H9 (cell line): ENCODE data around the gene CCDC9B. TPM values are rescaled to one million over a fixed set of nuclear protein-coding genes. Genes with fewer than 3 reads are reported as not detected.
A peak's percentile ranks its signal among the peaks of the same experiment; 100 is the strongest.

Experiments used
- DNase-seq: peaks from one replicate; pipeline ENCODE4 v3.0.0-alpha.2; 2017
- H2AFZ ChIP-seq: one replicate; pipeline ENCODE4 v1.6.1; 2013; ENCODE audit warnings: mild to moderate bottlenecking, low read length, control low read depth, moderate library complexity
- H2AK5ac ChIP-seq: 2 replicates; pipeline ENCODE4 v1.6.1; 2013; ENCODE audit warnings: low read length, control low read depth, mixed read lengths; ENCODE audit not compliant: insufficient read length
- H2BK120ac ChIP-seq: one replicate; pipeline ENCODE4 v1.6.1; 2013; ENCODE audit warnings: low read depth, mild to moderate bottlenecking, low read length, control low read depth, inconsistent platforms; ENCODE audit not compliant: poor library complexity, severe bottlenecking
- H2BK12ac ChIP-seq: 2 replicates; pipeline ENCODE4 v1.6.1; 2013; ENCODE audit warnings: low read length, control low read depth, mixed read lengths, low read depth; ENCODE audit not compliant: insufficient read length
- H2BK15ac ChIP-seq: 2 replicates; pipeline ENCODE4 v1.6.1; 2013; ENCODE audit warnings: low read depth, low read length, control low read depth
- H2BK20ac ChIP-seq: one replicate; pipeline ENCODE4 v1.6.1; 2013; ENCODE audit warnings: low read depth, mild to moderate bottlenecking, low read length, control low read depth, inconsistent platforms; ENCODE audit not compliant: poor library complexity, severe bottlenecking
- H2BK5ac ChIP-seq: 2 replicates; pipeline ENCODE4 v1.6.1; 2013; ENCODE audit warnings: low read length, control low read depth, mixed read lengths; ENCODE audit not compliant: insufficient read length
- H3K14ac ChIP-seq: 2 replicates; pipeline ENCODE4 v1.6.1; 2013; ENCODE audit warnings: low read length, control low read depth; ENCODE audit not compliant: insufficient read depth
- H3K18ac ChIP-seq: 2 replicates; pipeline ENCODE4 v1.6.1; 2013; ENCODE audit warnings: low read depth, mild to moderate bottlenecking, mixed read lengths, low read length, control low read depth; ENCODE audit not compliant: insufficient read length
- H3K23ac ChIP-seq: 2 replicates; pipeline ENCODE4 v1.6.1; 2013; ENCODE audit warnings: low read length, control low read depth, mixed read lengths, low read depth; ENCODE audit not compliant: insufficient read length
- H3K23me2 ChIP-seq: 2 replicates; pipeline ENCODE4 v1.6.1; 2013; ENCODE audit warnings: low read depth, mild to moderate bottlenecking, mixed read lengths, low read length, control low read depth; ENCODE audit not compliant: insufficient read length, poor library complexity, severe bottlenecking
- H3K27ac ChIP-seq: 2 replicates; pipeline ENCODE4 v1.5.1; 2013; ENCODE audit warnings: low read length, control low read depth, mixed read lengths, low read depth; ENCODE audit not compliant: insufficient read length
- H3K27me3 ChIP-seq: 2 replicates; pipeline ENCODE4 v1.6.1; 2013; ENCODE audit warnings: low read length, control low read depth, inconsistent platforms; ENCODE audit not compliant: insufficient read depth
- H3K4ac ChIP-seq: 2 replicates; pipeline ENCODE4 v1.6.1; 2013; ENCODE audit warnings: low read depth, mild to moderate bottlenecking, control low read depth, inconsistent platforms, low read length, moderate library complexity
- H3K4me1 ChIP-seq: 2 replicates; pipeline ENCODE4 v1.6.1; 2013; ENCODE audit warnings: low read length, control low read depth, inconsistent platforms; ENCODE audit not compliant: insufficient read depth
- H3K4me2 ChIP-seq: 2 replicates; pipeline ENCODE4 v1.6.1; 2013; ENCODE audit warnings: low read length, control low read depth, mixed read lengths; ENCODE audit not compliant: insufficient read length, insufficient read depth
- H3K56ac ChIP-seq: 2 replicates; pipeline ENCODE4 v1.6.1; 2013; ENCODE audit warnings: low read depth, mild to moderate bottlenecking, mixed read lengths, low read length, control low read depth; ENCODE audit not compliant: insufficient read length
- H3K79me1 ChIP-seq: 2 replicates; pipeline ENCODE4 v1.6.1; 2013; ENCODE audit warnings: low read depth, mild to moderate bottlenecking, moderate library complexity, low read length, control low read depth, inconsistent platforms; ENCODE audit not compliant: insufficient read depth, poor library complexity, severe bottlenecking
- H3K79me2 ChIP-seq: 2 replicates; pipeline ENCODE4 v1.6.1; 2013; ENCODE audit warnings: low read length, control low read depth, inconsistent platforms; ENCODE audit not compliant: insufficient read depth
- H3K9ac ChIP-seq: 2 replicates; pipeline ENCODE4 v1.6.1; 2013; ENCODE audit warnings: low read length, control low read depth, mixed read lengths; ENCODE audit not compliant: insufficient read length; ENCODE audit errors: extremely low read depth
- H3K9me3 ChIP-seq: one replicate; pipeline ENCODE4 v1.6.1; 2013; ENCODE audit warnings: low read depth, low read length, inconsistent platforms; ENCODE audit not compliant: control insufficient read depth
- H3T11ph ChIP-seq: one replicate; pipeline ENCODE4 v1.6.1; 2013; ENCODE audit warnings: mild to moderate bottlenecking, low read length, control low read depth, inconsistent platforms
- H4K20me1 ChIP-seq: one replicate; pipeline ENCODE4 v1.6.1; 2013; ENCODE audit not compliant: control insufficient read depth, insufficient read length, insufficient read depth
- H4K5ac ChIP-seq: 2 replicates; pipeline ENCODE4 v1.6.1; 2013; ENCODE audit warnings: low read depth, mild to moderate bottlenecking, mixed read lengths, low read length, control low read depth; ENCODE audit not compliant: insufficient read length
- H4K8ac ChIP-seq: replicated peaks from 2 replicates; pipeline ENCODE4 v1.6.1; 2013; ENCODE audit warnings: low read length, control low read depth, mixed read lengths, low read depth; ENCODE audit not compliant: insufficient read length
- H4K91ac ChIP-seq: 2 replicates; pipeline ENCODE4 v1.6.1; 2013; ENCODE audit warnings: low read depth, mild to moderate bottlenecking, moderate library complexity, mixed read lengths, low read length, control low read depth; ENCODE audit not compliant: insufficient read length
- H3K27ac Mint-ChIP-seq, 3 experiments: 2 replicates in 2 of 3; 3 replicates in 1 of 3; pipeline ENCODE4 v1.8.0; 2020 to 2021; ENCODE audit warnings: mixed read lengths in 3 of 3, mild to moderate bottlenecking in 1 of 3, moderate library complexity in 1 of 3
- H3K27me3 Mint-ChIP-seq: 2 replicates; pipeline ENCODE4 v1.8.0; 2021; ENCODE audit warnings: low read depth, mild to moderate bottlenecking, moderate library complexity, mixed read lengths
- H3K36me3 Mint-ChIP-seq, 3 experiments: 2 replicates in 2 of 3; 3 replicates in 1 of 3; pipeline ENCODE4 v1.8.0; 2020 to 2021; ENCODE audit warnings: low read depth in 3 of 3, mixed read lengths in 3 of 3; ENCODE audit not compliant: insufficient read depth in 1 of 3
- H3K4me1 Mint-ChIP-seq, 2 experiments: 2 replicates each; pipeline ENCODE4 v1.8.0; 2020; ENCODE audit warnings: mixed read lengths in 2 of 2
- H3K4me3 Mint-ChIP-seq, 2 experiments: 2 replicates in 1 of 2; 3 replicates in 1 of 2; pipeline ENCODE4 v1.8.0; 2020 to 2021; ENCODE audit warnings: mild to moderate bottlenecking in 2 of 2, mixed read lengths in 2 of 2, moderate library complexity in 1 of 2
- H3K9me3 Mint-ChIP-seq, 2 experiments: 2 replicates in 1 of 2; 3 replicates in 1 of 2; pipeline ENCODE4 v1.8.0; 2020; ENCODE audit warnings: mild to moderate bottlenecking in 2 of 2, mixed read lengths in 2 of 2, moderate library complexity in 1 of 2
- CTCF ChIP-seq: fragments of 200-600 bp; sonication (generic); conservative IDR thresholded peaks from 3 replicates; pipeline ENCODE4 v1.8.0; 2021; ENCODE audit warnings: antibody characterized with exemption, mild to moderate bottlenecking
- WGBS: extraction: QIAGEN DNeasy Blood & Tissue Kit; methylation state at CpG from one replicate; pipeline ENCODE4 v1.1.7; 2013; ENCODE audit warnings: missing lambda C conversion rate, low lambda C conversion rate, mixed read lengths; ENCODE audit not compliant: insufficient read length; ENCODE audit errors: extremely low coverage; 5-methylcytosine and 5-hydroxymethylcytosine counted together
- total RNA-seq: library from RNA; stranded (reverse); gene quantifications from 2 replicates; pipeline ENCODE4 v1.2.1, GENCODE V29; 2021

Gene CCDC9B
- total RNA-seq, 1 experiment from 2014 or later: 0.48 TPM

- no peak overlapping the region; a peak in 1 of 7 replicates for H3K27ac Mint-ChIP-seq
- H2BK20ac ChIP-seq: no peak overlapping the region
- H2BK12ac ChIP-seq: no peak overlapping the region
- no peaks in the 10 kb centered on the region for H3K79me1 ChIP-seq
- no peak overlapping the region for H3K56ac ChIP-seq
- H3K9me3 Mint-ChIP-seq: no peaks in the 10 kb centered on the region; a peak in 1 of 5 replicates
- no peaks in the 10 kb centered on the region for H4K20me1 ChIP-seq
- H3K23ac ChIP-seq: no peak overlapping the region
- no CpG with 5 or more reads among the region's 4 CpGs for WGBS
- H2AFZ ChIP-seq: no peak overlapping the region
- H3T11ph ChIP-seq: no peak overlapping the region
- H3K18ac ChIP-seq: no peak overlapping the region
- no peak overlapping the region for H3K4me2 ChIP-seq
- H3K14ac ChIP-seq: no peak overlapping the region
- peak; percentile 90 for TF ChIP-seq CTCF
- peak; percentile 80 for DNase-seq
- no peak overlapping the region for H2BK120ac ChIP-seq
- H2AK5ac ChIP-seq: no peak overlapping the region
- no peaks in the 10 kb centered on the region for H3K23me2 ChIP-seq
- no peak overlapping the region for H4K8ac ChIP-seq
- no peak overlapping the region for H3K27ac ChIP-seq
- H4K5ac ChIP-seq: no peak overlapping the region
- H2BK5ac ChIP-seq: no peak overlapping the region
- no peaks in the 10 kb centered on the region for H3K9me3 ChIP-seq
- H4K91ac ChIP-seq: no peak overlapping the region
- H3K27me3 Mint-ChIP-seq: peaks cover 54% of the 10 kb centered on the region
- peaks cover 30 to 41% of the 10 kb centered on the region in 2 experiments for H3K4me1 Mint-ChIP-seq
- H3K79me2 ChIP-seq: no peaks in the 10 kb centered on the region
- H3K27me3 ChIP-seq: no peaks in the 10 kb centered on the region
- H3K9ac ChIP-seq: no peak overlapping the region
- no peak overlapping the region for H2BK15ac ChIP-seq
- peaks cover 6% of the 10 kb centered on the region; the same call in 1 of the 2 replicates for H3K4me1 ChIP-seq
- no peak overlapping the region for H3K4ac ChIP-seq
- H3K4me3 Mint-ChIP-seq: peak overlapping the region in 1 of 2 experiments; percentile 55; a peak in 1 of 5 replicates
- no peaks in the 10 kb centered on the region for H3K36me3 Mint-ChIP-seq
Measured at GRCh38 chr15:40310001-40310959, 30.5 kb downstream of the CCDC9B start.
